ENCODE results near the gene TFIP11. TPM values are rescaled to one million over a fixed set of nuclear protein-coding genes. Genes with fewer than 3 reads are reported as not detected.

TFIP11 gene
- total RNA-seq, 1 donor from 2014 or later, result 39.0 TPM

DNA sequence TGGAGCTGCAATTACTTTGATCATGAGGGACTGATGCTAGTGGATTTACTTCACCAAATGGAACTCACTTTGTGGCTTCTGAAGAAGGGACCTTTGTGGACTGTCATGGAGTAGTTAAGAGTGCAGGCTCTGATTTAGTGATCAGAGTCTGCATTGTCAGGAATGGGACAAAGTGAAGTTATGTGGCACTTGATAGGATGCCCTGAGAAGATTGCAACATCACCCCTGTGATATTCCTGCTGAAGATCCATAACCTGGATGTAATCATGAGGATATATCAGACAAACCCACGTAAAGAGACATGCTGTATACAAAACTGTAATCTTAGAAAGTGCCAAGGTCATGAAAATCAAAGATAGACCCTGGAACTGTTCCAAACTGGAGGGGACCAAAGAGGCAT lies 1.6 kb upstream of the TFIP11 start:
- H3K27me3 Mint-ChIP-seq (ENCODE audit: unreplicated experiment), result no peaks in the 10 kb centered on the region
- no peak overlapping the region for H3K27ac Mint-ChIP-seq (ENCODE audit: unreplicated experiment)
- DNase-seq (ENCODE audit: extremely low spot score, unreplicated experiment), result no peak

DNA sequence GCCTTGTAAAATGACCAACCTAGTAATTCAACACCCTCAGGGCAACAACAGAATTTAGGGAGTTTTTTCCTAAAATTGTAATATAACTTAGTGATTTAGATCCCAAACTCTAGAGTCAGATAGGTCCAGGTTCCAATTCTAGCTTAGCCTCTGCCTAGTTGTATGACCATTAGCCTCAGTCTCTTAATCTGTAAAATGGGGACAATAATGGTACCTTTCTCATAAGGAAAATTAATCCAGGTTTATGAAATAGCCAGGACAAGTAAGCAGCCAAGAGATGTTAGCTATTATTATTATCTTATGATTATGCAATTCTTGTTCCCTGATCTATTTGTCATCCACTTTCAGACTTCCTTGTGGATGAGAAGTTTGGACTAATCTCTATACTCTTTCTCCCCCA lies 4.1 kb downstream of the TFIP11 start:
- Mint-ChIP-seq H3K36me3 (ENCODE audit: unreplicated experiment) (peaks cover 37% of the 10 kb centered on the region), H3K4me1 (ENCODE audit: unreplicated experiment) (peaks cover 27% of the 10 kb centered on the region), H3K27me3 (ENCODE audit: unreplicated experiment) (no peaks in the 10 kb centered on the region), H3K27ac (ENCODE audit: unreplicated experiment) (no peak overlapping the region), H3K9me3 (ENCODE audit: unreplicated experiment) (no peaks in the 10 kb centered on the region), H3K4me3 (ENCODE audit: unreplicated experiment) (no peak overlapping the region)
- no peak for DNase-seq (ENCODE audit: extremely low spot score, unreplicated experiment)
- TF ChIP-seq, protein P1, sequence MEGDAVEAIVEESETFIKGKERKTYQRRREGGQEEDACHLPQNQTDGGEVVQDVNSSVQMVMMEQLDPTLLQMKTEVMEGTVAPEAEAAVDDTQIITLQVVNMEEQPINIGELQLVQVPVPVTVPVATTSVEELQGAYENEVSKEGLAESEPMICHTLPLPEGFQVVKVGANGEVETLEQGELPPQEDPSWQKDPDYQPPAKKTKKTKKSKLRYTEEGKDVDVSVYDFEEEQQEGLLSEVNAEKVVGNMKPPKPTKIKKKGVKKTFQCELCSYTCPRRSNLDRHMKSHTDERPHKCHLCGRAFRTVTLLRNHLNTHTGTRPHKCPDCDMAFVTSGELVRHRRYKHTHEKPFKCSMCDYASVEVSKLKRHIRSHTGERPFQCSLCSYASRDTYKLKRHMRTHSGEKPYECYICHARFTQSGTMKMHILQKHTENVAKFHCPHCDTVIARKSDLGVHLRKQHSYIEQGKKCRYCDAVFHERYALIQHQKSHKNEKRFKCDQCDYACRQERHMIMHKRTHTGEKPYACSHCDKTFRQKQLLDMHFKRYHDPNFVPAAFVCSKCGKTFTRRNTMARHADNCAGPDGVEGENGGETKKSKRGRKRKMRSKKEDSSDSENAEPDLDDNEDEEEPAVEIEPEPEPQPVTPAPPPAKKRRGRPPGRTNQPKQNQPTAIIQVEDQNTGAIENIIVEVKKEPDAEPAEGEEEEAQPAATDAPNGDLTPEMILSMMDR (IDR thresholded peaks at IDR 0.05), result no peak

More for the DNA sequence above, 1.6 kb upstream of the TFIP11 start:
- peaks cover 10% of the 10 kb centered on the region for H3K36me3 Mint-ChIP-seq (ENCODE audit: unreplicated experiment)
- H3K4me1 Mint-ChIP-seq (ENCODE audit: unreplicated experiment), result peaks cover 36% of the 10 kb centered on the region
- no peaks in the 10 kb centered on the region for H3K9me3 Mint-ChIP-seq (ENCODE audit: unreplicated experiment)
- peak overlapping the region; percentile 99 for H3K4me3 Mint-ChIP-seq (ENCODE audit: unreplicated experiment)
- TF ChIP-seq, protein P1 (IDR thresholded peaks at IDR 0.05), result no peak

DNA sequence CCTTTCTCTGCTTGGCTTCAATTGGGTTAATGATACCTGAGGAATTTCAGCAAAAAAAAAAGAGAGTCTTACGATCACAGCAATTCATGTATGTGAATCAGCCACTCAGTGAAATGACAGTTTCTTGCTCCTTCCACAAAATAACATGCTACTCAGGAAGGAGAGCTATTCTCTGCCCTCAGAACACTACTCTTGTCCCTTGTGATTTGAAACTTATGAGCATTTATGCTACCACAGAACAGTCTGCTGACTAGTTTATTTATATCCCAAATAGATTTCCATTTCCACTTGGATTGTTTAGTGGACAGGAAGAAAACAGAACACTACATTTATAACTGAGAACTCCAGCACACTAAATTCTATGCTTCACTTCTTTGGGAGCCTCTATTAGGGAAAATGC lies 8.5 kb downstream of the TFIP11 start:
- Mint-ChIP-seq H3K9me3 (ENCODE audit: unreplicated experiment) (no peaks in the 10 kb centered on the region), H3K27ac (ENCODE audit: unreplicated experiment) (peak overlapping the region; percentile 20)

DNA sequence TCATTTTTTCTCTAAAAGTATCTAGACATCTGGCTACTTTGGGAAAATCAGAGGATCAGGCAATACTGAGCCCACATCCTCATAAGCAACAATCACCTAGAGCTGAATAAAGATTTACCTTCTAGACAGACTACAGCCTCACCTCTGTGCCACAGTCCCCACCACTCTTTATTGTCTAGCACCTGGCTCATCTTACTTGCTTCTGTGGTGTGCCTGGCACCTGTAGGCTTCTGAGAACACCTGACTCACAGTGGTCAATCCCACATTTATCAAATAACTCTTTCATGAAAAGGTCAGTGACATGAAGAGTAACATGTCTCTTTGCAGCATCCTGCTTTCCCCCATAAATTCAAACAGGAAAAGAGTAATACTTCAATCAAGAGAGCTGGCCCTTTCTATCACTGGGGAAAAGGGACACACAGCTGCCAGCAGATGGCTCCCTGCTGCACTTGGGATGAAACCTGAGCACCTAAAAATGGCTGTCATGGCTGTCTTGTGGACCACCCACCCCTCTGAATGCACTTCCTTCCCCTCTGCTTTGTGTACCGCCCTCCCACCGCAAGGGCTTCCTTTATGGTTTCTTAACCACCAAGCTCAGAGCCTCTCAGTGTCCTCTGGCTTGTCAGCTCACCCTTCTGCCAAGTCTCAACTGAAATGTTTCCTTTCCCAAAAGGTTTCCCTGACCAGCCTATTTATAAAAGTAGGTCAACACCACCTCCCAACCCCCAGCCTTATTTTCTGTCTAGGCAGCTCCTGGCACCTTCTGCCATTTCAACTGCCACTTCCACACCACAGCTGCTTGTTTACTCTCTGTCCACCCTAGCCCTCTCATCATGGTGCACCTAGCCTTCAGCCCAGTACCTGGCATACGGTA lies 9.3 kb downstream of the TFIP11 start:
- Mint-ChIP-seq H3K4me1 (ENCODE audit: unreplicated experiment) (peaks cover 3% of the 10 kb centered on the region), H3K27me3 (ENCODE audit: unreplicated experiment) (no peaks in the 10 kb centered on the region), H3K36me3 (ENCODE audit: unreplicated experiment) (peaks cover 55% of the 10 kb centered on the region), H3K27ac (ENCODE audit: unreplicated experiment) (peak overlapping the region; percentile 20), H3K4me3 (ENCODE audit: unreplicated experiment) (no peak overlapping the region), H3K9me3 (ENCODE audit: unreplicated experiment) (no peaks in the 10 kb centered on the region)
- TF ChIP-seq, protein P1 (IDR thresholded peaks at IDR 0.05), result peak; percentile 69
- DNase-seq (ENCODE audit: extremely low spot score, unreplicated experiment), result no peak

More for the DNA sequence above, 8.5 kb downstream of the TFIP11 start:
- TF ChIP-seq, protein P1 (IDR thresholded peaks at IDR 0.05), result no peak
- H3K36me3 Mint-ChIP-seq (ENCODE audit: unreplicated experiment), result peaks cover 48% of the 10 kb centered on the region
- H3K4me3 Mint-ChIP-seq (ENCODE audit: unreplicated experiment), result no peak overlapping the region
- no peaks in the 10 kb centered on the region for H3K27me3 Mint-ChIP-seq (ENCODE audit: unreplicated experiment)
- H3K4me1 Mint-ChIP-seq (ENCODE audit: unreplicated experiment), result peaks cover 3% of the 10 kb centered on the region
- no peak for DNase-seq (ENCODE audit: extremely low spot score, unreplicated experiment)

DNA sequence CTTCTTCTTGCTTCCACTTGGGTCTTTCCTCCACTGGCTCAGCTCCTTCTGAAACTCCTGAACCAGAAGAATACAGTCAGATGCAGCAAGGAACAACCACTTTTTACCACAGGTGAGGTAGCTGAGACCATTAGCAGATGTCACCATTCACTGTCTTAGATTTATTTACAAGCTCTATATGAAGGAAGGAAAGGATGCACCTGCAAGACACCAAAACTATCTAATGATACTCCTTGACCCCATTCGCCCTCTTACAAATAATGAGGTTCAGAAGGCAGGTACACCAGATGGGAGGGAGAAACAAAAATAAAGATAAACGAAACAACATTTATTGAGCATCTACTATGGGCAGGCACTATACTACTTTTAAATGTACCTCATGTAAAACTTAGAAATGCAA lies 10.3 kb downstream of the TFIP11 start:
- Mint-ChIP-seq H3K4me3 (ENCODE audit: unreplicated experiment) (no peak overlapping the region), H3K27ac (ENCODE audit: unreplicated experiment) (no peak overlapping the region), H3K36me3 (ENCODE audit: unreplicated experiment) (peaks cover 61% of the 10 kb centered on the region), H3K9me3 (ENCODE audit: unreplicated experiment) (no peaks in the 10 kb centered on the region), H3K27me3 (ENCODE audit: unreplicated experiment) (no peaks in the 10 kb centered on the region), H3K4me1 (ENCODE audit: unreplicated experiment) (peaks cover 3% of the 10 kb centered on the region)
- TF ChIP-seq, protein P1 (IDR thresholded peaks at IDR 0.05), result no peak
- DNase-seq (ENCODE audit: extremely low spot score, unreplicated experiment), result no peak
